ENCODE measurements around the gene BCL2L15. TPM values are rescaled to one million over a fixed set of nuclear protein-coding genes. Genes with fewer than 3 reads are reported as not detected.

BCL2L15 gene
- polyA plus RNA-seq (ENCODE audit: low read depth in 6 of 6): under 1 TPM in 2 of 6 donors, not detected in 4; 0.05 TPM

GRCh38 chr1:113887402-113888175, at the start of gene BCL2L15:
BCL2L15 (minus strand) TSS chr1:113887581; CDS start chr1:113887375, 206 bp downstream.
- no peak within 1 kb of the TSS for H3K27ac Mint-ChIP-seq
- no peak within 1 kb of the TSS for H3K4me3 Mint-ChIP-seq
- H3K36me3 Mint-ChIP-seq: no peaks in the 10 kb centered on the region
- ATAC-seq (ENCODE audit: low read depth in 2 of 2): no peak
- H3K9me3 Mint-ChIP-seq: no peaks in the 10 kb centered on the region
- H3K4me1 Mint-ChIP-seq: peaks cover 5 to 11% (median 8%) of the 10 kb centered on the region in 3 donors
- no peaks in the 10 kb centered on the region for H3K27me3 Mint-ChIP-seq
- DNase-seq: no peak

GRCh38 chr1:113937146-113937545, 49.8 kb upstream of the BCL2L15 start:
- H3K27me3 Mint-ChIP-seq: no peaks in the 10 kb centered on the region
- ATAC-seq (ENCODE audit: low read depth in 2 of 2): no peak
- H3K27ac Mint-ChIP-seq: peak overlapping the region in 2 of 6 donors; percentile 16 to 52
- no peak for DNase-seq
- H3K4me1 Mint-ChIP-seq: peaks cover 55 to 70% (median 58%) of the 10 kb centered on the region in 3 donors
- H3K36me3 Mint-ChIP-seq: peaks cover 4 to 7% of the 10 kb centered on the region in 2 donors
- H3K4me3 Mint-ChIP-seq: no peak overlapping the region
- no peaks in the 10 kb centered on the region for H3K9me3 Mint-ChIP-seq

- Mint-ChIP-seq H3K4me3 (peak overlapping the region in 2 of 8 donors; percentile 19 to 30), H3K27ac (peak overlapping the region in 1 of 6 donors; percentile 34), H3K4me1 (peaks cover 63 to 81% (median 68%) of the 10 kb centered on the region in 3 donors), H3K27me3 (no peaks in the 10 kb centered on the region), H3K36me3 (peaks cover 4 to 7% of the 10 kb centered on the region in 2 donors), H3K9me3 (no peaks in the 10 kb centered on the region)
- ATAC-seq (ENCODE audit: low read depth in 2 of 2) (no peak), DNase-seq (no peak)
Measured at GRCh38 chr1:113935970-113936369, 48.6 kb upstream of the BCL2L15 start.

- H3K4me1 Mint-ChIP-seq: peaks cover 64 to 81% (median 68%) of the 10 kb centered on the region in 3 donors
- H3K9me3 Mint-ChIP-seq: no peaks in the 10 kb centered on the region
- peaks cover 0 to under 1% of the 10 kb centered on the region in 2 donors for H3K36me3 Mint-ChIP-seq
- H3K27ac Mint-ChIP-seq: peak overlapping the region in 1 of 6 donors; percentile 11
- H3K4me3 Mint-ChIP-seq: peak overlapping the region in 1 of 8 donors; percentile 19
- DNase-seq: no peak
- no peak for ATAC-seq (ENCODE audit: low read depth in 2 of 2)
- no peaks in the 10 kb centered on the region for H3K27me3 Mint-ChIP-seq
Measured at GRCh38 chr1:113935176-113935575, 47.8 kb upstream of the BCL2L15 start.

- Mint-ChIP-seq H3K27ac (no peak overlapping the region), H3K4me1 (peaks cover 60 to 77% (median 64%) of the 10 kb centered on the region in 3 donors), H3K4me3 (no peak overlapping the region), H3K27me3 (no peaks in the 10 kb centered on the region), H3K9me3 (no peaks in the 10 kb centered on the region), H3K36me3 (no peaks in the 10 kb centered on the region)
- DNase-seq: no peak
- ATAC-seq (ENCODE audit: low read depth in 2 of 2): no peak
Measured at GRCh38 chr1:113934511-113935055, 47.2 kb upstream of the BCL2L15 start.

GRCh38 chr1:113934006-113934405, 46.6 kb upstream of the BCL2L15 start:
- H3K9me3 Mint-ChIP-seq: no peaks in the 10 kb centered on the region
- H3K27ac Mint-ChIP-seq: peak overlapping the region in 1 of 6 donors; percentile 91

GRCh38 chr1:113931451-113931851, 44.1 kb upstream of the BCL2L15 start:
- no peak for ATAC-seq (ENCODE audit: low read depth in 2 of 2)
- H3K27ac Mint-ChIP-seq: peak overlapping the region; percentile 0 to 100 (median 99)
- H3K4me1 Mint-ChIP-seq: peaks cover 58 to 67% (median 60%) of the 10 kb centered on the region in 3 donors
- DNase-seq: no peak
- peak overlapping the region in 7 of 8 donors; percentile 48 to 98 (median 97) for H3K4me3 Mint-ChIP-seq
- no peaks in the 10 kb centered on the region for H3K9me3 Mint-ChIP-seq
- no peaks in the 10 kb centered on the region for H3K36me3 Mint-ChIP-seq
- no peaks in the 10 kb centered on the region for H3K27me3 Mint-ChIP-seq

More at GRCh38 chr1:113934006-113934405, 46.6 kb upstream of the BCL2L15 start:
- Mint-ChIP-seq H3K4me3 (peak overlapping the region in 2 of 8 donors; percentile 10 to 40), H3K4me1 (peaks cover 61 to 72% (median 63%) of the 10 kb centered on the region in 3 donors), H3K36me3 (no peaks in the 10 kb centered on the region), H3K27me3 (no peaks in the 10 kb centered on the region)
- ATAC-seq (ENCODE audit: low read depth in 2 of 2) (no peak), DNase-seq (no peak)

GRCh38 chr1:113930499-113931161, 43.2 kb upstream of the BCL2L15 start:
- DNase-seq: peak; percentile 66
- no peaks in the 10 kb centered on the region for H3K36me3 Mint-ChIP-seq
- H3K27ac Mint-ChIP-seq: peak overlapping the region; percentile 97 to 100 (median 99)
- H3K9me3 Mint-ChIP-seq: no peaks in the 10 kb centered on the region
- H3K4me1 Mint-ChIP-seq: peaks cover 58 to 60% (median 59%) of the 10 kb centered on the region in 3 donors
- H3K27me3 Mint-ChIP-seq: no peaks in the 10 kb centered on the region
- peak overlapping the region; percentile 86 to 98 (median 97) for H3K4me3 Mint-ChIP-seq
- peak; percentile 42 to 44 for ATAC-seq (ENCODE audit: low read depth in 2 of 2)

- peak; percentile 68 for DNase-seq
- Mint-ChIP-seq H3K27ac (peak overlapping the region; percentile 97 to 100 (median 99)), H3K4me1 (peaks cover 58 to 60% (median 59%) of the 10 kb centered on the region in 3 donors), H3K4me3 (peak overlapping the region; percentile 86 to 99 (median 98)), H3K27me3 (no peaks in the 10 kb centered on the region), H3K36me3 (no peaks in the 10 kb centered on the region), H3K9me3 (no peaks in the 10 kb centered on the region)
- ATAC-seq (ENCODE audit: low read depth in 2 of 2): peak; percentile 46
Measured at GRCh38 chr1:113929750-113930498, 42.5 kb upstream of the BCL2L15 start.

- H3K4me1 Mint-ChIP-seq: peaks cover 55 to 59% (median 55%) of the 10 kb centered on the region in 3 donors
- ATAC-seq (ENCODE audit: low read depth in 2 of 2) (peak; percentile 55), DNase-seq (peak; percentile 94)
- peak within 1 kb of the TSS; percentile 86 to 100 (median 99) for H3K4me3 Mint-ChIP-seq
- no peaks in the 10 kb centered on the region for H3K36me3 Mint-ChIP-seq
- H3K27me3 Mint-ChIP-seq: no peaks in the 10 kb centered on the region
- H3K9me3 Mint-ChIP-seq: no peaks in the 10 kb centered on the region
- H3K27ac Mint-ChIP-seq: peak within 1 kb of the TSS; percentile 100
Measured at GRCh38 chr1:113928941-113929749, 41.8 kb upstream of the BCL2L15 start, which contains the start of gene HIPK1. HIPK1 (plus strand) TSS chr1:113929324.

- H3K9me3 Mint-ChIP-seq: no peaks in the 10 kb centered on the region
Measured at GRCh38 chr1:113928187-113928930, 41.0 kb upstream of the BCL2L15 start.

More at GRCh38 chr1:113928187-113928930, 41.0 kb upstream of the BCL2L15 start:
- no peaks in the 10 kb centered on the region for H3K27me3 Mint-ChIP-seq
- no peak for ATAC-seq (ENCODE audit: low read depth in 2 of 2)
- DNase-seq: no peak
- peak overlapping the region; percentile 86 to 100 (median 99) for H3K4me3 Mint-ChIP-seq
- H3K4me1 Mint-ChIP-seq: peaks cover 48 to 51% (median 48%) of the 10 kb centered on the region in 3 donors
- H3K27ac Mint-ChIP-seq: peak overlapping the region; percentile 100
- H3K36me3 Mint-ChIP-seq: no peaks in the 10 kb centered on the region

All from naive B cell (primary cell).